ENCODE measurements around the gene PARP8.

- no peak for TF ChIP-seq POLR2A (IDR thresholded peaks at IDR 0.05; ENCODE audit: low read length)
- no peak for TF ChIP-seq GATA1 (IDR thresholded peaks at IDR 0.05; ENCODE audit: low read depth, low read length)
These were observed 60.7 kb downstream of the PARP8 start for GRCh38 chr5:50727149-50727496.
